Embryonic facial prominence (tissue), 1 donor: ENCODE results near the gene PHLDA3.

Experiments
- DNase-seq: peaks from one replicate; pipeline ENCODE4 v3.0.0-alpha.2; 2016; ENCODE audit errors: extremely low spot score

PHLDA3 gene

GRCh38 chr1:201468844-201469644 is at the start of gene PHLDA3:
TSS of gene PHLDA3 (minus strand) at chr1:201469188. CDS start at chr1:201468786, 402 bp downstream.
- peak; percentile 58 for DNase-seq

GRCh38 chr1:201518071-201518470 is 49.1 kb upstream of the PHLDA3 start:
- DNase-seq = no peak

GRCh38 chr1:201517631-201518030 is 48.6 kb upstream of the PHLDA3 start:
- DNase-seq = no peak

- no peak for DNase-seq
These were observed 47.6 kb upstream of the PHLDA3 start for GRCh38 chr1:201516511-201517127.

GRCh38 chr1:201515895-201516294 is 46.9 kb upstream of the PHLDA3 start:
- no peak for DNase-seq

GRCh38 chr1:201515062-201515750 is 46.2 kb upstream of the PHLDA3 start:
- DNase-seq = no peak

GRCh38 chr1:201514466-201514865 is 45.5 kb upstream of the PHLDA3 start:
- no peak for DNase-seq

- no peak for DNase-seq
These were observed 44.7 kb upstream of the PHLDA3 start for GRCh38 chr1:201513498-201514243.

- no peak for DNase-seq
These were observed 43.1 kb upstream of the PHLDA3 start for GRCh38 chr1:201511941-201512539.

- DNase-seq = no peak
These were observed 42.5 kb upstream of the PHLDA3 start for GRCh38 chr1:201511396-201511940.

GRCh38 chr1:201510734-201511133 is 41.7 kb upstream of the PHLDA3 start:
- no peak for DNase-seq

GRCh38 chr1:201509601-201510374 is 40.8 kb upstream of the PHLDA3 start:
- no peak for DNase-seq

GRCh38 chr1:201508809-201509208 is 39.8 kb upstream of the PHLDA3 start:
- DNase-seq = no peak

- DNase-seq = no peak
These were observed 38.3 kb upstream of the PHLDA3 start for GRCh38 chr1:201507360-201507675.

GRCh38 chr1:201506557-201507359 is 37.8 kb upstream of the PHLDA3 start, which contains the start of gene CSRP1:
TSS of gene CSRP1 (minus strand) at chr1:201507123. CDS start at chr1:201496303, 10,820 bp downstream.
- DNase-seq = no peak

GRCh38 chr1:201506092-201506491 is 37.1 kb upstream of the PHLDA3 start:
- no peak for DNase-seq

GRCh38 chr1:201505503-201505890 is 36.5 kb upstream of the PHLDA3 start:
- no peak for DNase-seq

- no peak for DNase-seq
These were observed 36.0 kb upstream of the PHLDA3 start for GRCh38 chr1:201504799-201505502.

- DNase-seq = no peak
These were observed 35.2 kb upstream of the PHLDA3 start for GRCh38 chr1:201504179-201504631.
